Upper lobe of left lung (tissue), 4 donors: ENCODE results near the gene ACTG2.

Source experiments
- POLR2A ChIP-seq, 4 donors: fragments of 450-650 bp; IDR thresholded peaks; one replicate each; pipeline ENCODE4 v1.5.1; 2016 to 2017; ENCODE audit warnings: antibody characterized with exemption in 4 of 4, mild to moderate bottlenecking in 2 of 4
- POLR2AphosphoS5 ChIP-seq, 2 donors: sonication (generic); formaldehyde crosslinking; IDR thresholded peaks; one replicate each; pipeline ENCODE4 v1.5.1; 2017; ENCODE audit warnings: antibody characterized with exemption in 2 of 2

- TF ChIP-seq POLR2AphosphoS5 (IDR thresholded peaks at IDR 0.05) (no peak), POLR2A (IDR thresholded peaks at IDR 0.05) (no peak)
Measured at GRCh38 chr2:73892631-73893329, at the start of gene ACTG2.
